ENCODE measurements around the gene ADGRA1. TPM values are rescaled to one million over a fixed set of nuclear protein-coding genes. Genes with fewer than 3 reads are reported as not detected.

The ADGRA1 gene
- total and polyA plus RNA-seq, 2 of the 13 experiments (the other 11 are each of a cell fraction or from before 2014, with no cell fraction given), result not detected

GRCh38 chr10:133048926-133049325 lies 38.8 kb upstream of the ADGRA1 start:
- H3K4me1 ChIP-seq (ENCODE audit: insufficient read depth, low read length), result no peaks in the 10 kb centered on the region
- WGBS (ENCODE audit: low lambda C conversion rate), result 4% methylated on average over 3 of the region's 13 CpGs
- H3K9ac ChIP-seq (ENCODE audit: insufficient read depth, low read depth, low read length), result no peak overlapping the region
- DNase-seq (ENCODE audit: low spot score) (no peak), FAIRE-seq (no peak), ATAC-seq (no peak)
- H3K9me3 ChIP-seq (ENCODE audit: low read length), result no peaks in the 10 kb centered on the region
- in situ Hi-C loops (cut with HindIII; ENCODE audit: extremely low pct_ligation_motif_present, low pct_unique_long_range_greater_than_20kb) (no loop called here), intact Hi-C loops (cut with micrococcal nuclease; ENCODE audit: unreplicated experiment) (no loop called here)
- H4K20me1 ChIP-seq (ENCODE audit: insufficient read depth, low read length), result no peaks in the 10 kb centered on the region
- peaks cover 28 to 82% of the 10 kb centered on the region in 2 experiments; a peak in 4 of 5 replicates for H3K27me3 ChIP-seq (ENCODE audit: control insufficient read depth in 1 of 2, insufficient read depth in 2 of 2, low read length in 2 of 2)
- no peak overlapping the region for H2AFZ ChIP-seq (ENCODE audit: low read length)
- no peak overlapping the region for H3K4me2 ChIP-seq (ENCODE audit: low read depth, low read length)
- no peaks in the 10 kb centered on the region for H3K36me3 ChIP-seq (replicated peaks in 1 of 2; ENCODE audit: control insufficient read depth in 1 of 2, insufficient read depth in 2 of 2, low read length in 2 of 2)
- BruUV-seq (replicated peaks), result no TSS peak
- CTCF ChIA-PET (ENCODE audit: low intra/inter-chr PET ratio, low total read pairs), result no interaction called here
- POLR2A ChIA-PET, result no interaction called here
- no peaks in the 10 kb centered on the region for H3K79me2 ChIP-seq (ENCODE audit: insufficient read depth, low read length)
- TF ChIP-seq ZNF142 (CRISPR knock-in tag; IDR thresholded peaks at IDR 0.05) (no peak), BCL6 (CRISPR knock-in tag; IDR thresholded peaks at IDR 0.05) (no peak), SRSF9 (IDR thresholded peaks at IDR 0.05; ENCODE audit: borderline replicate concordance, insufficient read depth, low read depth, low read length, poor library complexity, severe bottlenecking) (no peak), ONECUT2 (CRISPR knock-in tag; IDR thresholded peaks at IDR 0.05) (no peak), SMARCC2 (IDR thresholded peaks at IDR 0.05) (no peak)
- TF ChIP-seq, protein P1, sequence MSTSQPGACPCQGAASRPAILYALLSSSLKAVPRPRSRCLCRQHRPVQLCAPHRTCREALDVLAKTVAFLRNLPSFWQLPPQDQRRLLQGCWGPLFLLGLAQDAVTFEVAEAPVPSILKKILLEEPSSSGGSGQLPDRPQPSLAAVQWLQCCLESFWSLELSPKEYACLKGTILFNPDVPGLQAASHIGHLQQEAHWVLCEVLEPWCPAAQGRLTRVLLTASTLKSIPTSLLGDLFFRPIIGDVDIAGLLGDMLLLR (CRISPR knock-in tag; IDR thresholded peaks at IDR 0.05), result no peak
- TF ChIP-seq, protein P2, sequence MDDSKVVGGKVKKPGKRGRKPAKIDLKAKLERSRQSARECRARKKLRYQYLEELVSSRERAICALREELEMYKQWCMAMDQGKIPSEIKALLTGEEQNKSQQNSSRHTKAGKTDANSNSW (CRISPR knock-in tag; IDR thresholded peaks at IDR 0.05; ENCODE audit: borderline replicate concordance), result no peak
- TF ChIP-seq, protein P3, sequence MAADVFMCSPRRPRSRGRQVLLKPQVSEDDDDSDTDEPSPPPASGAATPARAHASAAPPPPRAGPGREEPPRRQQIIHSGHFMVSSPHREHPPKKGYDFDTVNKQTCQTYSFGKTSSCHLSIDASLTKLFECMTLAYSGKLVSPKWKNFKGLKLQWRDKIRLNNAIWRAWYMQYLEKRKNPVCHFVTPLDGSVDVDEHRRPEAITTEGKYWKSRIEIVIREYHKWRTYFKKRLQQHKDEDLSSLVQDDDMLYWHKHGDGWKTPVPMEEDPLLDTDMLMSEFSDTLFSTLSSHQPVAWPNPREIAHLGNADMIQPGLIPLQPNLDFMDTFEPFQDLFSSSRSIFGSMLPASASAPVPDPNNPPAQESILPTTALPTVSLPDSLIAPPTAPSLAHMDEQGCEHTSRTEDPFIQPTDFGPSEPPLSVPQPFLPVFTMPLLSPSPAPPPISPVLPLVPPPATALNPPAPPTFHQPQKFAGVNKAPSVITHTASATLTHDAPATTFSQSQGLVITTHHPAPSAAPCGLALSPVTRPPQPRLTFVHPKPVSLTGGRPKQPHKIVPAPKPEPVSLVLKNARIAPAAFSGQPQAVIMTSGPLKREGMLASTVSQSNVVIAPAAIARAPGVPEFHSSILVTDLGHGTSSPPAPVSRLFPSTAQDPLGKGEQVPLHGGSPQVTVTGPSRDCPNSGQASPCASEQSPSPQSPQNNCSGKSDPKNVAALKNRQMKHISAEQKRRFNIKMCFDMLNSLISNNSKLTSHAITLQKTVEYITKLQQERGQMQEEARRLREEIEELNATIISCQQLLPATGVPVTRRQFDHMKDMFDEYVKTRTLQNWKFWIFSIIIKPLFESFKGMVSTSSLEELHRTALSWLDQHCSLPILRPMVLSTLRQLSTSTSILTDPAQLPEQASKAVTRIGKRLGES (CRISPR knock-in tag; IDR thresholded peaks at IDR 0.05; ENCODE audit: borderline replicate concordance), result no peak
- H3K27ac ChIP-seq (ENCODE audit: extremely low read length, insufficient read depth, low read length), result no peak overlapping the region
- H3K4me3 ChIP-seq (replicated peaks in 1 of 3; ENCODE audit: insufficient read depth in 1 of 3, low read depth in 2 of 3, low read length in 3 of 3), result no peak overlapping the region

All from HepG2 (cell line).